K562 (cell line): ENCODE data around the gene NT5DC2. TPM values are rescaled to one million over a fixed set of nuclear protein-coding genes. Genes with fewer than 3 reads are reported as not detected.

Experiments
- ATAC-seq: fragments of 200-7000 bp; cut with Tn5 transposase; 3 replicates; pipeline ENCODE4 v1.9.1; 2020; ENCODE audit warnings: moderate library complexity
- BruUV-seq: library from RNA; stranded (reverse); fragments of 400-500 nt; replicated peaks from 2 replicates; lab custom pipeline; 2021; lab: Mats Ljungman, UMichigan
- CTCF ChIA-PET: fragments of 300-600 bp; formaldehyde crosslinking; extraction: SDS; loops from one replicate; lab custom pipeline; 2021; ENCODE audit warnings: low intra/inter-chr PET ratio; lab: Yijun Ruan, JAX
- POLR2A ChIA-PET: fragments of 300-600, 350-650 bp; sonication (Branson Sonifier 250); formaldehyde crosslinking; extraction: SDS; loops from one replicate; lab custom pipeline; 2021; ENCODE audit warnings: antibody characterized with exemption, inconsistent platforms; lab: Yijun Ruan, JAX
- DNase-seq, 4 experiments: peaks; one replicate each; pipeline versions ENCODE4 v3.0.0 to v3.0.0-alpha.2; 2011 to 2018; ENCODE audit warnings: low spot score in 3 of 4, mixed read lengths in 3 of 4; ENCODE audit errors: extremely low read depth in 1 of 4
- FAIRE-seq: peaks from 2 replicates; lab custom pipeline; 2011; peaks lifted over from hg19 to GRCh38; lab: Jason Lieb, UNC
- H2AFZ ChIP-seq: 2 replicates; pipeline ENCODE4 v1.6.0; 2011; ENCODE audit warnings: low read depth, low read length, control low read depth, inconsistent platforms
- H3K27ac ChIP-seq: fragments of 200-600 bp; 3 replicates; pipeline ENCODE4 v1.8.0; 2011; ENCODE audit warnings: low read depth, mild to moderate bottlenecking, control low read depth, inconsistent platforms, low read length, moderate library complexity, mixed read lengths; ENCODE audit errors: extremely low read depth
- H3K27me3 ChIP-seq, 2 experiments: fragments of 300-600 bp in 1 of 2; 2 replicates in 1 of 2; 3 replicates in 1 of 2; pipeline versions ENCODE4 v1.6.0 to v1.8.0; 2011; ENCODE audit warnings: inconsistent platforms in 2 of 2, low read length in 2 of 2, mild to moderate bottlenecking in 1 of 2, mixed read lengths in 1 of 2, moderate library complexity in 1 of 2; ENCODE audit not compliant: control insufficient read depth in 2 of 2, insufficient read depth in 2 of 2
- H3K36me3 ChIP-seq: fragments of 300-600 bp; 3 replicates; pipeline ENCODE4 v1.8.0; 2011; ENCODE audit warnings: mild to moderate bottlenecking, low read length, inconsistent platforms; ENCODE audit not compliant: control insufficient read depth, insufficient read depth
- H3K4me1 ChIP-seq, 2 experiments: fragments of 200-600 bp in 1 of 2; replicated peaks in 1 of 2; 2 replicates in 1 of 2; 3 replicates in 1 of 2; pipeline versions ENCODE4 v1.5.1 to v1.8.0; 2011; ENCODE audit warnings: inconsistent platforms in 2 of 2, low read length in 2 of 2, mild to moderate bottlenecking in 1 of 2, mixed read lengths in 1 of 2, moderate library complexity in 1 of 2; ENCODE audit not compliant: control insufficient read depth in 2 of 2, insufficient read depth in 2 of 2
- H3K4me2 ChIP-seq: 2 replicates; pipeline ENCODE4 v1.6.1; 2011; ENCODE audit warnings: low read length, control low read depth, inconsistent platforms, mixed read lengths; ENCODE audit not compliant: insufficient read depth
- H3K4me3 ChIP-seq: fragments of 200-600 bp; sonication (generic), shearing (Covaris generic); 2 replicates; pipeline ENCODE4 v1.5.1; 2016; ENCODE audit warnings: control low read depth, inconsistent platforms
- H3K79me2 ChIP-seq: fragments of 200-600 bp; 3 replicates; pipeline ENCODE4 v1.8.0; 2011; ENCODE audit warnings: low read length, inconsistent platforms; ENCODE audit not compliant: control insufficient read depth, insufficient read depth
- H3K9ac ChIP-seq, 2 experiments: 2 replicates each; pipeline versions ENCODE4 v1.6.0 to v1.6.1; 2011; ENCODE audit warnings: low read depth in 2 of 2, low read length in 2 of 2, control low read depth in 1 of 2, inconsistent platforms in 1 of 2, mild to moderate bottlenecking in 1 of 2, mixed read lengths in 1 of 2; ENCODE audit not compliant: insufficient read depth in 1 of 2
- H3K9me1 ChIP-seq: one replicate; pipeline ENCODE4 v1.6.0; 2011; ENCODE audit warnings: inconsistent platforms, mild to moderate bottlenecking, low read length, moderate library complexity; ENCODE audit not compliant: control insufficient read depth, insufficient read depth
- H3K9me3 ChIP-seq: replicated peaks from 2 replicates; pipeline ENCODE4 v1.5.1; 2011; ENCODE audit warnings: low read depth, low read length, inconsistent platforms; ENCODE audit not compliant: control insufficient read depth, insufficient read depth
- H4K20me1 ChIP-seq: replicated peaks from 2 replicates; pipeline ENCODE4 v1.6.1; 2011; ENCODE audit warnings: low read length, inconsistent platforms, mixed read lengths; ENCODE audit not compliant: control insufficient read depth, insufficient read depth
- FIP1L1 ChIP-seq: fragments of 200-400 bp; formaldehyde crosslinking; IDR thresholded peaks from 2 replicates; pipeline ENCODE4 v1.6.1; 2018; ENCODE audit warnings: mild to moderate bottlenecking, low read depth, low read length; ENCODE audit not compliant: poor library complexity, severe bottlenecking
- HEY1 ChIP-seq: fragments of 250-450 bp; sonication (Bioruptor Pico); IDR thresholded peaks from 2 replicates; pipeline ENCODE4 v1.5.0; 2020; ENCODE audit warnings: mild to moderate bottlenecking, moderate library complexity, borderline replicate concordance
- HMG20B ChIP-seq: fragments of 250-450 bp; sonication (Bioruptor Pico); IDR thresholded peaks from 2 replicates; pipeline ENCODE4 v1.5.0; 2021; ENCODE audit warnings: mild to moderate bottlenecking
- POLR2G ChIP-seq: fragments of 200-400 bp; formaldehyde crosslinking; IDR thresholded peaks from 2 replicates; pipeline ENCODE4 v1.6.1; 2017; ENCODE audit warnings: low read depth, mild to moderate bottlenecking, antibody characterized with exemption, low read length, moderate library complexity
- WGBS: fragments of 100-300 bp; shearing (Covaris generic); methylation state at CpG from one replicate; pipeline ENCODE4 v1.1.6; 2016; ENCODE audit warnings: low coverage, mixed read lengths; ENCODE audit not compliant: insufficient coverage; ENCODE audit errors: missing lambda C conversion rate; 5-methylcytosine and 5-hydroxymethylcytosine counted together
- in situ Hi-C: fragments of 300-500 bp; cut with MboI; formaldehyde crosslinking; loops from 4 replicates; pipeline ENCODE4 v1.15.0; 2018; ENCODE audit warnings: inconsistent platforms, mixed read lengths
- intact Hi-C: fragments of 100-400 bp; cut with micrococcal nuclease; formaldehyde crosslinking; loops from 2 replicates; pipeline ENCODE4 v1.14.2; 2022
- polyA plus RNA-seq, 8 experiments: library from polyadenylated mRNA; depleted of rRNA in 4 of 8; stranded (reverse) in 5 of 8; unstranded in 3 of 8; fragments of >200 nt; fragmentation: Nextera tagmentation in 2 of 8; fragmentation: Illumina TruSeq in 1 of 8; extraction: Ambion mirVana in 2 of 8; extraction: Trizol in 1 of 8; gene quantifications; 2 replicates each; pipeline versions ENCODE4 v1.2.1 to v1.2.3, GENCODE V29; 2011 to 2014; ENCODE audit warnings: inconsistent platforms in 1 of 8, missing spikeins in 1 of 8
- total RNA-seq, 7 experiments: library from RNA; depleted of rRNA in 6 of 7; stranded (reverse); fragments of >200 nt in 6 of 7; fragmentation: Illumina TruSeq in 2 of 7; extraction: Trizol in 2 of 7; gene quantifications; 2 replicates each; pipeline versions ENCODE4 v1.2.1 to v1.2.3, GENCODE V29; 2011 to 2021; ENCODE audit warnings: low replicate concordance in 1 of 7

NT5DC2 gene
- total and polyA plus RNA-seq, 9 of the 15 experiments (the other 6 are each of a cell fraction or from before 2014, with no cell fraction given) = 25.6 to 168 (median 122) TPM

- no peak for DNase-seq
- no peaks in the 10 kb centered on the region for H3K9me3 ChIP-seq
- H3K36me3 ChIP-seq = peaks cover 58% of the 10 kb centered on the region; the same call in 2 of the 3 replicates
- BruUV-seq = no TSS peak
- no peak overlapping the region for H3K27ac ChIP-seq
- no peak for ATAC-seq
- H4K20me1 ChIP-seq = no peaks in the 10 kb centered on the region; the same call in 1 of the 2 replicates
- peaks cover 0 to 27% of the 10 kb centered on the region in 2 experiments; a peak in 2 of 5 replicates for H3K4me1 ChIP-seq
- H3K9ac ChIP-seq = peak overlapping the region in 1 of 2 experiments; percentile 52; a peak in 2 of 4 replicates
- H3K4me3 ChIP-seq = no peak overlapping the region
- no peak overlapping the region for H2AFZ ChIP-seq
- intact Hi-C loops = no loop called here
- in situ Hi-C loops = no loop called here
- no peak for FAIRE-seq
- WGBS = 81% methylated on average over 15 of the region's 22 CpGs
- ChIA-PET CTCF (no interaction called here), POLR2A (interaction anchor here (0.8 to 1.5 kb wide), 8 partner anchors 8 to 189 kb away, joined by 3 to 7 read pairs (median 4); no protein-coding TSS in a partner anchor)
- H3K4me2 ChIP-seq = no peak overlapping the region
- TF ChIP-seq HMG20B (CRISPR knock-in tag) (no peak), POLR2G (0 out of 2 replicates have a peak, but pooled peaks have one; percentile 26)
- no peaks in the 10 kb centered on the region for H3K79me2 ChIP-seq
- no peaks in the 10 kb centered on the region for H3K9me1 ChIP-seq
- H3K27me3 ChIP-seq = no peaks in the 10 kb centered on the region
These were observed 43.4 kb downstream of the NT5DC2 start for GRCh38 chr3:52490035-52490938.

- Histone ChIP-seq H3K9me1 (no peaks in the 10 kb centered on the region), H3K4me1 (peaks cover 0 to 18% of the 10 kb centered on the region in 2 experiments; a peak in 1 of 5 replicates), H3K27me3 (no peaks in the 10 kb centered on the region), H3K27ac (no peak overlapping the region), H3K4me2 (no peak overlapping the region), H3K9ac (no peak overlapping the region), H3K9me3 (no peaks in the 10 kb centered on the region), H3K36me3 (peaks cover 60% of the 10 kb centered on the region; the same call in 2 of the 3 replicates), H3K79me2 (no peaks in the 10 kb centered on the region), H4K20me1 (no peaks in the 10 kb centered on the region; the same call in 1 of the 2 replicates), H2AFZ (no peak overlapping the region), H3K4me3 (no peak overlapping the region)
- DNase-seq (no peak), ATAC-seq (no peak), FAIRE-seq (no peak)
- intact Hi-C loops = no loop called here
- WGBS = 100% methylated on average over 1 of the region's 18 CpGs
- ChIA-PET CTCF (no interaction called here), POLR2A (interaction anchor here (0.6 to 1.4 kb wide), 4 partner anchors 9 to 31 kb away, joined by 3 to 7 read pairs (median 4); no protein-coding TSS in a partner anchor)
- no TSS peak for BruUV-seq
- in situ Hi-C loops = no loop called here
- TF ChIP-seq HEY1 (CRISPR knock-in tag) = no peak
- no peak for TF ChIP-seq FIP1L1
These were observed 44.2 kb downstream of the NT5DC2 start for GRCh38 chr3:52489453-52489852.
